ENCODE data around the gene RSRC1.
"Not testable (repeated sequence)": the region's sequence is repeated elsewhere in the genome, so short reads cannot be mapped to it uniquely, and the experiment has no call there.

RSRC1 gene

GRCh38 chr3:158113595-158113994 is 3.7 kb downstream of the RSRC1 start:
- in situ Hi-C loops (cut with MboI; ENCODE audit: low pct_unique_long_range_greater_than_20kb, low sequenced_read_pairs): not testable (repeated sequence)

GRCh38 chr3:158120330-158120729 is 10.4 kb downstream of the RSRC1 start:
- in situ Hi-C loops (cut with MboI; ENCODE audit: low pct_unique_long_range_greater_than_20kb, low sequenced_read_pairs): no loop called here
- no peak for DNase-seq

More at GRCh38 chr3:158113595-158113994, 3.7 kb downstream of the RSRC1 start:
- DNase-seq: not testable (repeated sequence)

- no peak for DNase-seq
- in situ Hi-C loops (cut with MboI; ENCODE audit: low pct_unique_long_range_greater_than_20kb, low sequenced_read_pairs): no loop called here
Observed at GRCh38 chr3:158121295-158121694, 11.4 kb downstream of the RSRC1 start.

GRCh38 chr3:158122721-158123120 is 12.8 kb downstream of the RSRC1 start:
- in situ Hi-C loops (cut with MboI; ENCODE audit: low pct_unique_long_range_greater_than_20kb, low sequenced_read_pairs); DNase-seq: not testable (repeated sequence)

- in situ Hi-C loops (cut with MboI; ENCODE audit: low pct_unique_long_range_greater_than_20kb, low sequenced_read_pairs): no loop called here
Observed at GRCh38 chr3:158127250-158128219, 17.6 kb downstream of the RSRC1 start.

GRCh38 chr3:158128755-158129154 is 18.9 kb downstream of the RSRC1 start:
- no peak for DNase-seq
- in situ Hi-C loops (cut with MboI; ENCODE audit: low pct_unique_long_range_greater_than_20kb, low sequenced_read_pairs): no loop called here

More at GRCh38 chr3:158127250-158128219, 17.6 kb downstream of the RSRC1 start:
- no peak for DNase-seq

GRCh38 chr3:158134363-158134762 is 24.5 kb downstream of the RSRC1 start:
- no peak for DNase-seq
- in situ Hi-C loops (cut with MboI; ENCODE audit: low pct_unique_long_range_greater_than_20kb, low sequenced_read_pairs): no loop called here

GRCh38 chr3:158140396-158140795 is 30.5 kb downstream of the RSRC1 start:
- DNase-seq: no peak
- in situ Hi-C loops (cut with MboI; ENCODE audit: low pct_unique_long_range_greater_than_20kb, low sequenced_read_pairs): no loop called here

- in situ Hi-C loops (cut with MboI; ENCODE audit: low pct_unique_long_range_greater_than_20kb, low sequenced_read_pairs): no loop called here
- no peak for DNase-seq
Observed at GRCh38 chr3:158148218-158148617, 38.3 kb downstream of the RSRC1 start.

GRCh38 chr3:158152186-158152585 is 42.3 kb downstream of the RSRC1 start:
- in situ Hi-C loops (cut with MboI; ENCODE audit: low pct_unique_long_range_greater_than_20kb, low sequenced_read_pairs): no loop called here
- DNase-seq: no peak

GRCh38 chr3:158158969-158159368 is 49.1 kb downstream of the RSRC1 start:
- in situ Hi-C loops (cut with MboI; ENCODE audit: low pct_unique_long_range_greater_than_20kb, low sequenced_read_pairs): no loop called here
- DNase-seq: no peak

GRCh38 chr3:158159714-158160113 is 49.8 kb downstream of the RSRC1 start:
- DNase-seq: no peak
- in situ Hi-C loops (cut with MboI; ENCODE audit: low pct_unique_long_range_greater_than_20kb, low sequenced_read_pairs): no loop called here

GRCh38 chr3:158160958-158161357 is 51.1 kb downstream of the RSRC1 start:
- no peak for DNase-seq
- in situ Hi-C loops (cut with MboI; ENCODE audit: low pct_unique_long_range_greater_than_20kb, low sequenced_read_pairs): no loop called here

GRCh38 chr3:158165141-158165655 is 55.3 kb downstream of the RSRC1 start:
- in situ Hi-C loops (cut with MboI; ENCODE audit: low pct_unique_long_range_greater_than_20kb, low sequenced_read_pairs): no loop called here
- no peak for DNase-seq

GRCh38 chr3:158165730-158166129 is 55.8 kb downstream of the RSRC1 start:
- DNase-seq: no peak
- in situ Hi-C loops (cut with MboI; ENCODE audit: low pct_unique_long_range_greater_than_20kb, low sequenced_read_pairs): no loop called here

- no peak for DNase-seq
- in situ Hi-C loops (cut with MboI; ENCODE audit: low pct_unique_long_range_greater_than_20kb, low sequenced_read_pairs): no loop called here
Observed at GRCh38 chr3:158166223-158166622, 56.3 kb downstream of the RSRC1 start.

- peak; percentile 64 for DNase-seq
- in situ Hi-C loops (cut with MboI; ENCODE audit: low pct_unique_long_range_greater_than_20kb, low sequenced_read_pairs): no loop called here
Observed at GRCh38 chr3:158167737-158168557, 58.1 kb downstream of the RSRC1 start.

- no peak for DNase-seq
- in situ Hi-C loops (cut with MboI; ENCODE audit: low pct_unique_long_range_greater_than_20kb, low sequenced_read_pairs): no loop called here
Observed at GRCh38 chr3:158169091-158169491, 59.2 kb downstream of the RSRC1 start.

GRCh38 chr3:158181096-158181495 is 71.2 kb downstream of the RSRC1 start:
- in situ Hi-C loops (cut with MboI; ENCODE audit: low pct_unique_long_range_greater_than_20kb, low sequenced_read_pairs): no loop called here
- no peak for DNase-seq

GRCh38 chr3:158185711-158186110 is 75.8 kb downstream of the RSRC1 start:
- in situ Hi-C loops (cut with MboI; ENCODE audit: low pct_unique_long_range_greater_than_20kb, low sequenced_read_pairs): no loop called here

More at GRCh38 chr3:158185711-158186110, 75.8 kb downstream of the RSRC1 start:
- DNase-seq: no peak
